CMK (cell line): ENCODE data around the gene NCAN.

Source experiments
- DNase-seq: peaks from one replicate; pipeline ENCODE4 v3.0.0-alpha.2; 2010; ENCODE audit warnings: low read depth

The NCAN gene

GRCh38 chr19:19261350-19262189 lies 49.8 kb downstream of the NCAN start:
- DNase-seq = peak; percentile 30

GRCh38 chr19:19262190-19263057 lies 50.7 kb downstream of the NCAN start:
- DNase-seq = no peak

- DNase-seq = no peak
These were observed 52.2 kb downstream of the NCAN start for GRCh38 chr19:19263886-19264487.

GRCh38 chr19:19267305-19267704 lies 55.5 kb downstream of the NCAN start:
- no peak for DNase-seq

- no peak for DNase-seq
These were observed 57.0 kb downstream of the NCAN start for GRCh38 chr19:19268453-19269385.

- no peak for DNase-seq
These were observed 58.4 kb downstream of the NCAN start for GRCh38 chr19:19269952-19270694.

- DNase-seq = no peak
These were observed 59.2 kb downstream of the NCAN start for GRCh38 chr19:19270749-19271571.

- no peak for DNase-seq
These were observed 60.3 kb downstream of the NCAN start for GRCh38 chr19:19271828-19272599.

- no peak for DNase-seq
These were observed 62.4 kb downstream of the NCAN start for GRCh38 chr19:19274146-19274545.

- DNase-seq = no peak
These were observed 63.2 kb downstream of the NCAN start for GRCh38 chr19:19274716-19275565.

GRCh38 chr19:19276386-19276785 lies 64.6 kb downstream of the NCAN start:
- no peak for DNase-seq

- no peak for DNase-seq
These were observed 65.1 kb downstream of the NCAN start for GRCh38 chr19:19276851-19277250.

- DNase-seq = no peak
These were observed 66.6 kb downstream of the NCAN start for GRCh38 chr19:19278315-19278714.

GRCh38 chr19:19279062-19279612 lies 67.4 kb downstream of the NCAN start:
- no peak for DNase-seq

- no peak for DNase-seq
These were observed 68.1 kb downstream of the NCAN start for GRCh38 chr19:19279853-19280252.

- DNase-seq = no peak
These were observed 68.8 kb downstream of the NCAN start for GRCh38 chr19:19280561-19280960.

- DNase-seq = no peak
These were observed 73.9 kb downstream of the NCAN start for GRCh38 chr19:19285686-19286085.

GRCh38 chr19:19292607-19293006 lies 80.8 kb downstream of the NCAN start:
- no peak for DNase-seq
